ENCODE data around the gene LYL1. TPM values are rescaled to one million over a fixed set of nuclear protein-coding genes. Genes with fewer than 3 reads are reported as not detected.
"Not testable (repeated sequence)": the region's sequence is repeated elsewhere in the genome, so short reads cannot be mapped to it uniquely, and the experiment has no call there.

Gene LYL1
- total RNA-seq (2014; rRNA removed; shearing (Covaris generic)), result not detected in 2 replicates
- polyA plus RNA-seq (2015; cell fraction: cytosol; rRNA removed), result 0.21 TPM in 1 of 2 replicates, not detected in the other
- not detected in 2 replicates for polyA plus RNA-seq (2015; cell fraction: nucleus; rRNA removed)

DNA sequence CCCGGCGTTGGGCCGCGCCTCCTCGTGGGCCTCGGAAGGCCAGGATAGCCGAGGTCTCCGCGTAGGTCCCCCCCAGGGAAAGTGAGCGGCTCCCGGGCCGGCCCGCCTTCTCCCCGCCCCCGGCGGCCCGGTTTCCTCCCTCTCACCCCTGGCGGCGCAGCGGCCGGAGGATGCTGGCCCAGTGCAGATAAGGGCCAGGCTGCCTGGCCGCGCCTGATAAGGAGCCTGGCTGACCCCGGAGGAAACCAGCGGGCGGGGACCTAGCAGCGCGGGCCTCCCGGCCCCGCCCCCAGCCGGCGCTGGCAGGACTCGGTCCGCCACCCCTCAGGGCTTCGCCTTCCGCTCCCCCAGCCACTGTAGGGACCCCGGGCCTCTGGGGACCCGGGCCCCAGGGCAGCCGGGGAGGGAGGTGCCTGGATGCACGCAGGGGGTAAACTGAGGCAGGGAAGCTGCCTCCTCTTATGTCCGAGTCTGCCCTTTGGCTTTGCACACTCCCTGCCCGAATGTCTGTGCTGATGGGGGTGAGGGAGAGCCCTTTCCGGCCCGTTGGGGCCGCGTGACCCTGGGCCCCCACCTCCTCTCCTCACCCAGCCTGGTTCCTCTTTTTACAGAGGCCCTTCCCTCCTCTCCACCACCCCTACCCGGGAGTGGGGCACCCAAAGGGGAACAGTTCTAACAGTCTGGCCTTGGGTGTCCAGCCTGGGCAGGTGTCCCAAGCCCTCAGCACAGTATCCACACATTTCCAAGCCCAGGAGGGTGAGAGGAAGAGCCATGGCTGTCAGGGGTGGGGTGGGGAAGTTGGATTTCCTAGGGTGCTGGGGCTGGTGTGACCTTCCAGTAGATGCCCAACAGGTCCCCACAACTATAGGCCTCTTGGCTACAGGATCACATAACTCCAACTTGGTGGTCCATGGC lies at the start of gene LYL1:
Gene LYL1, minus strand, starts transcription at position 193 of the 915 bp plus-strand sequence. CDS start 1,687 bp downstream, outside the sequence.
- in situ Hi-C loops (cut with HindIII; ENCODE audit: low pct_unique_long_range_greater_than_20kb, low sequenced_read_pairs), result no loop called here
- no peak for DNase-seq (ENCODE audit: low read depth, low spot score)

DNA sequence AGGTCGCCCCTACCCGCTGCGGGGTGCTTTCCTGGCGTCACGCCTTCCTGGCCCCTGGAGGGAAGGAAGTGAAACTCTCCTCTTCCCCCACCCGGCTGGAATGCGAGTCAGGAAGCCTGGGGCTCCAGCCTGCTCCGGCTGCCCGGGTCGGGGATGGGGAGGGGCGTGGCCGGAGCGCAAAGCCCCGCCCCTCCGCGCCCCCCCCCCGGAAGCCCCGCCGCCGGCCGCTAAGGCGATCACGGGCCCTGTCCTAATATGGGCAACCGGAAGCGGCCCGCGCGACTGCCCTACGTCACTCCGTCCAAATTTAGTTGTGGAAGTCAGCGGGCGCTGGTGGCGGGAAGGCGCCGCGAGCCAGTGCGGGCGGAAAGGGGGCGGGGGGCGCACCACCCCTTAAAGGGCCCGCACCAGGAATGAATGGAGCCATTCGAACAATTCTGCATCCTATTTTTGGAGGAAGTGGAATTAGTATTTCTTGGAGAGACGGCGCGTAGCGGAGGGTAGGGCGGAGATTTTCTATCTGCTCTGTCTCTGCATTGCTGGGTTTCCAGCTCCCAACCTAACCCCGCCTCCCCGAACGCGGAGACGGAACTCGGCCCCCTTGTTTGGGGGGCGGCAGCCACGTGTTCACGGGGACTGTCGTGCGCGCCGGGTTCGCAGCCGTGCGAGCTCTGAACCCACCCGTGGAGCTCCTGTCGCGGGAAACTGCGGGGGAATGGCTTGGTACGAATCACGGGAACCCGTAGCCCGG lies 49.1 kb upstream of the LYL1 start:
- in situ Hi-C loops (cut with HindIII; ENCODE audit: low pct_unique_long_range_greater_than_20kb, low sequenced_read_pairs), result no loop called here
- peak; percentile 93 for DNase-seq (ENCODE audit: low read depth, low spot score)

- DNase-seq (ENCODE audit: low read depth, low spot score), result no peak
- in situ Hi-C loops (cut with HindIII; ENCODE audit: low pct_unique_long_range_greater_than_20kb, low sequenced_read_pairs), result no loop called here
Measured at GRCh38 chr19:13150931-13151604, 48.4 kb upstream of the LYL1 start.

GRCh38 chr19:13150187-13150930 lies 47.7 kb upstream of the LYL1 start, which contains the start of the genes IER2 and STX10:
Gene IER2 (plus strand): TSS chr19:13150411. CDS start chr19:13153187, 2,776 bp downstream.
Gene STX10 (minus strand): TSS chr19:13150375. CDS start chr19:13150173, 202 bp downstream.
- peak; percentile 90 for DNase-seq (ENCODE audit: low read depth, low spot score)
- in situ Hi-C loops (cut with HindIII; ENCODE audit: low pct_unique_long_range_greater_than_20kb, low sequenced_read_pairs), result no loop called here

- in situ Hi-C loops (cut with HindIII; ENCODE audit: low pct_unique_long_range_greater_than_20kb, low sequenced_read_pairs), result no loop called here
- no peak for DNase-seq (ENCODE audit: low read depth, low spot score)
Measured at GRCh38 chr19:13149628-13150186, 47.0 kb upstream of the LYL1 start.

- DNase-seq (ENCODE audit: low read depth, low spot score); in situ Hi-C loops (cut with HindIII; ENCODE audit: low pct_unique_long_range_greater_than_20kb, low sequenced_read_pairs): not testable (repeated sequence)
Measured at GRCh38 chr19:13149173-13149627, 46.5 kb upstream of the LYL1 start.

DNA sequence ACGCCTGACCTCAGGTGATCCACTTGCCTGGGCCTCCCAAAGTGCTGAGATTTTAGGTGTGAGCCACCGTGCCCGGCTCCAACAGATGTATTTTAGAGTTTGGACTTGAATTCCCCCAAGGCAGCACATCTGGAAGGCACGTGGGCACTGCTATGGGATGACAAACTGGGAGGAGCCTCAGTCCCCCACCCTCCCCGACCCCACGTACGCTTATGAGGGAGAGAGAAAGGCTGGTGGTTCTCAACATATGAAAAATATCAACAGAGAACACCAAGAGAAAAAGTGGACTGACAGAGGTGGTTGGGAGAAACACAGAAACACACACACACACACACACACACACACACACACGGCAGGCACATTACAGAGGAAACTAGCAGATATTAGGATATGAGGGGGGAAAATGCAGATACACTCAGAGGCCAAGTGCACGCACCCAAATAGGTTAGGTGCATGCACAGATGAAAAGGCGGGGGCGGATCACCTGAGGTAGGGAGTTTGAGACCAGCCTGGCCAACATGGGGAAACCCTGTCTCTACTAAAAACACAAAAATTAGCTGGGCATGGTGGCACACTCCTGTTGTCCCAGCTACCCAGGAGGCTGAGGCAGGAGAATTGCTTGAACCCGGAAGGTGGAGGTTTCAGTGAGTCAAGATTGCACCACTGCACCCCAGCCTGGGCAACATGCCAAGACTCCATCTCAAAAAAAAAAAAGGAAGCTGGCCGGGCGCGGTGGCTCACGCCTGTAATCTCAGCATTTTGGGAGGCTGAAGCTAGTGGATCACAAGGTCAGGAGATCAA lies 44.3 kb upstream of the LYL1 start:
- DNase-seq (ENCODE audit: low read depth, low spot score), result no peak
- in situ Hi-C loops (cut with HindIII; ENCODE audit: low pct_unique_long_range_greater_than_20kb, low sequenced_read_pairs), result no loop called here

DNA sequence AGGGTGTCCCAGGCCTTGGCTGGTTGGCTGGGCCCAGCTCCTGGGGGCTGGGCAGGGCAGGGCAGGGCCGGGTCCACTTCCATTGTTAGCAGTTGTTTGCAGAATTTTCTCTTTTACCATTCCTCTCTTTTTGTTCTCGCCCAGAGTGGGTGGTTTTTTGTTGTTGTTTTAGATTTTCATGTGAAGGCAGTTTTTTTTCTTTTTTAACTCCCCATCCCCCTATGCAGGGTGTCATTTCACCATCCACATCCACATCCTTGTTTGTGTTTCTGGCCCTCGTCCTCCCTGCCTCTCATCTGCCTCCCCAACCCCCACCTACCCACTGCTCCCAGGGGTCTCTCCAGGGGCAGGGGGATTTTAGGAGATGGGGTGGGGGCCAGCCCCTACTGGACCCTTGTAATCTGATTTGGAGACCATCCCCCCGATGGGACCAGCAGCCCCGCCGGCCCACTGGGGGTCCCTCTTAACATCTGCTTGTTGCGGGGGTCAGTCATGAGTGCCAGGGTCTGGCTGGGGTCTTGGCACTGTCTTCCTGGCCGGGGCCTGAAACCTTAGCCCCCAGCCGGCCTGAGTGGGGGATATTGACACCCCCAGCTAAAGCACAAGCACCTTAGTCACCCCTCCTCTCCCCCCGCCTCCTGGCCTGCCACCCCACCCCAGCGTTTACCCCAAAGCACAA lies 37.1 kb upstream of the LYL1 start:
- in situ Hi-C loops (cut with HindIII; ENCODE audit: low pct_unique_long_range_greater_than_20kb, low sequenced_read_pairs), result no loop called here
- no peak for DNase-seq (ENCODE audit: low read depth, low spot score)

DNA sequence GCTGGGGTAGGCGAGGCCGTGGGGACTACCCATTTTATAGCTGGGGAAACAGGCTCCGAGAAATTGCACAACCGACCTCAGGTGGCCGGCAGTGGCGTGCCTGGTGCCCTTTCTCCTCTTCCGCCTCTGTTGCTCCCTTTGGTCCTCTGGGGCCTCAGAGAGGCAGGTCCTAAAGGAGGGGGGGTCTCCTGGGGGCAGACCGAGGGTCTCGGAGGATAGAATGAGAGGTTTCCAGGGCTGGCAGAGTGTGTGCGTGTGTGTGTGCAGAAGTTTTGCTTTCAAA lies 36.2 kb upstream of the LYL1 start:
- no peak for DNase-seq (ENCODE audit: low read depth, low spot score)
- in situ Hi-C loops (cut with HindIII; ENCODE audit: low pct_unique_long_range_greater_than_20kb, low sequenced_read_pairs), result no loop called here

DNA sequence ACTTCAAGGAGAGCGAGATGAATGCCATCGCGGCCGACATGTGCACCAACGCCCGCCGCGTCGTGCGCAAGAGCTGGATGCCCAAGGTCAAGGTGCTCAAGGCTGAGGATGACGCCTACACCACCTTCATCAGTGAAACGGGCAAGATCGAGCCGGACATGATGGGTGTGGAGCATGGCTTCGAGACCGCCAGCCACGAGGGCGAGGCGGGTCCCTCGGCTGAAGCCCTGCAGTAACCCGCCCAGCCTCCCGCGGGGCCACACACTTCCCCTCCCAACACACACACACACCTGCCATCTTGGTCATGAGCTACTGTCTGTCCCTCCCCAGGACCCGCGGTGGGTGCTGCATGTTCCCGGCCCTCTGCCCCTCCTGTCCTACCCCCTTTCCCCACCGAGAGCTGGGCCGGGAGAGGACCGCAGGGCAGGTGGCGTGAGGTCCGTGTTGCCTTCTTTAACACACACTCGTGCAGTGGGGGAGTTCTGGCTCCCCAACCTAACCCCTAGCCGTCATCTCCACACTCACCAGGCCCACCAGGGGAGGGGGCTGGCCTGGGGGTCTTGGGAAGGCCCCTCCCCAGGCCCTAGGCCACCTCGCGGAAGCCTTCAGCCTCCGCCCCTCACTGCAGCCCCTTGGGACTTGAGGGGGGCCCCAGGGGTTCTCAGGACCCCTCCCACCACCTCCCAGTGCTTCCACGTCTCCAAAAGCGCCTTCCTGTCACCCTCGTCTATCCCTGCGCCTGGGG lies 35.7 kb upstream of the LYL1 start:
- in situ Hi-C loops (cut with HindIII; ENCODE audit: low pct_unique_long_range_greater_than_20kb, low sequenced_read_pairs), result no loop called here
- DNase-seq (ENCODE audit: low read depth, low spot score), result no peak

DNA sequence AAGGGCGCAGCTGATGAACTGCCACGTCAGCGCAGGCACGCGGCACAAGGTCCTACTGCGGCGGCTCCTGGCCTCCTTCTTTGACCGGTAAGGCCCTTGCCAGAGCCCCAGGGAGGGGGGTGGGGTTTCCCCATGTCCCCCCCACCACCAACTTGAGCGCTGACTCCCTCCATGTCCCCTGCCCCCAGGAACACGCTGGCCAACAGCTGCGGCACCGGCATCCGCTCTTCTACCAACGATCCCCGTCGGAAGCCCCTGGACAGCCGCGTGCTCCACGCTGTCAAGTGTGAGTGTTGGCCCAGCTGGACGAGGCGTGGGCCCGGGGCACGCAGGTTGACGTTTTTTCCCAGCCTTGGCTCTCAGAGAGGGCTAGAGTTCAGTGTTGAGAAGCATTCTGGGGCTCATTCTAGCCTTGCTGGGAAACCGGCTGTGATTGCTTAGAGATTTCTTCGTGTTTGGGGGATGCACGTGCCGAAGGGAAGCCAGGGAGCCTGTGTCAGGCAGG lies 34.7 kb upstream of the LYL1 start:
- in situ Hi-C loops (cut with HindIII; ENCODE audit: low pct_unique_long_range_greater_than_20kb, low sequenced_read_pairs), result no loop called here
- no peak for DNase-seq (ENCODE audit: low read depth, low spot score)

- in situ Hi-C loops (cut with HindIII; ENCODE audit: low pct_unique_long_range_greater_than_20kb, low sequenced_read_pairs), result no loop called here
- DNase-seq (ENCODE audit: low read depth, low spot score), result no peak
Measured at GRCh38 chr19:13135068-13136062, 32.7 kb upstream of the LYL1 start.

- in situ Hi-C loops (cut with HindIII; ENCODE audit: low pct_unique_long_range_greater_than_20kb, low sequenced_read_pairs), result no loop called here
- no peak for DNase-seq (ENCODE audit: low read depth, low spot score)
Measured at GRCh38 chr19:13134626-13135025, 32.0 kb upstream of the LYL1 start.

Measured in SK-MEL-5 (cell line).